H7 (cell line): Measurements from ENCODE around the gene BOC. TPM values are rescaled to one million over a fixed set of nuclear protein-coding genes. Genes with fewer than 3 reads are reported as not detected.
A peak's percentile ranks its signal among the peaks of the same experiment; 100 is the strongest.

Experiments used
- DNase-seq: peaks from one replicate; pipeline ENCODE4 v3.0.0; 2012
- H3K27me3 ChIP-seq: 2 replicates; pipeline ENCODE4 v1.6.0; 2011; ENCODE audit warnings: mild to moderate bottlenecking, low read length; ENCODE audit not compliant: control insufficient read depth, insufficient read depth
- H3K36me3 ChIP-seq: replicated peaks from 2 replicates; pipeline ENCODE4 v1.5.1; 2011; ENCODE audit warnings: low read length; ENCODE audit not compliant: control insufficient read depth, insufficient read depth
- H3K4me3 ChIP-seq: 2 replicates; pipeline ENCODE4 v1.5.1; 2011; ENCODE audit warnings: low read depth, mild to moderate bottlenecking, control low read depth, low read length, moderate library complexity; ENCODE audit not compliant: insufficient read depth
- total RNA-seq: library from RNA; depleted of rRNA; stranded (reverse); fragments of >200 nt; shearing (Covaris generic); gene quantifications from 2 replicates; pipeline ENCODE4 v1.2.3, GENCODE V29; 2014

BOC gene
- total RNA-seq, 1 experiment from 2014 or later: 3.0 TPM

- H3K36me3 ChIP-seq: no peaks in the 10 kb centered on the region
- H3K27me3 ChIP-seq: peaks cover 30% of the 10 kb centered on the region
- H3K4me3 ChIP-seq: peak overlapping the region; percentile 83
- DNase-seq: peak; percentile 64
These were observed 940 bp downstream of the BOC start for GRCh38 chr3:113212150-113212843.

GRCh38 chr3:113212844-113213375 lies 1.6 kb downstream of the BOC start:
- Histone ChIP-seq H3K4me3 (peak overlapping the region; percentile 83; the same call in 1 of the 2 replicates), H3K36me3 (no peaks in the 10 kb centered on the region), H3K27me3 (peaks cover 30% of the 10 kb centered on the region)
- no peak for DNase-seq

- no peak for DNase-seq
- Histone ChIP-seq H3K27me3 (peaks cover 30% of the 10 kb centered on the region), H3K4me3 (no peak overlapping the region), H3K36me3 (no peaks in the 10 kb centered on the region)
These were observed 2.7 kb downstream of the BOC start for GRCh38 chr3:113213896-113214587.

- peaks cover 30% of the 10 kb centered on the region for H3K27me3 ChIP-seq
- H3K36me3 ChIP-seq: no peaks in the 10 kb centered on the region
- no peak for DNase-seq
- no peak overlapping the region for H3K4me3 ChIP-seq
These were observed 3.7 kb downstream of the BOC start for GRCh38 chr3:113214917-113215595.

- Histone ChIP-seq H3K27me3 (peaks cover 27% of the 10 kb centered on the region), H3K36me3 (no peaks in the 10 kb centered on the region), H3K4me3 (no peak overlapping the region)
- no peak for DNase-seq
These were observed 5.0 kb downstream of the BOC start for GRCh38 chr3:113216393-113216792.

- DNase-seq: no peak
- Histone ChIP-seq H3K36me3 (no peaks in the 10 kb centered on the region), H3K27me3 (peaks cover 11% of the 10 kb centered on the region), H3K4me3 (no peak overlapping the region)
These were observed 6.8 kb downstream of the BOC start for GRCh38 chr3:113218011-113218680.

GRCh38 chr3:113218681-113219045 lies 7.3 kb downstream of the BOC start:
- no peak for DNase-seq
- no peaks in the 10 kb centered on the region for H3K36me3 ChIP-seq
- H3K4me3 ChIP-seq: no peak overlapping the region

GRCh38 chr3:113219605-113220300 lies 8.4 kb downstream of the BOC start:
- no peak overlapping the region for H3K4me3 ChIP-seq
- H3K27me3 ChIP-seq: no peaks in the 10 kb centered on the region; the same call in 1 of the 2 replicates
- DNase-seq: no peak
- H3K36me3 ChIP-seq: no peaks in the 10 kb centered on the region

More at GRCh38 chr3:113218681-113219045, 7.3 kb downstream of the BOC start:
- peaks cover 6% of the 10 kb centered on the region for H3K27me3 ChIP-seq

- no peaks in the 10 kb centered on the region; the same call in 1 of the 2 replicates for H3K27me3 ChIP-seq
- no peaks in the 10 kb centered on the region for H3K36me3 ChIP-seq
- no peak overlapping the region for H3K4me3 ChIP-seq
- DNase-seq: no peak
These were observed 9.4 kb downstream of the BOC start for GRCh38 chr3:113220721-113221120.

GRCh38 chr3:113221721-113222257 lies 10.4 kb downstream of the BOC start:
- H3K36me3 ChIP-seq: no peaks in the 10 kb centered on the region
- H3K27me3 ChIP-seq: no peaks in the 10 kb centered on the region; the same call in 1 of the 2 replicates

GRCh38 chr3:113222451-113223086 lies 11.2 kb downstream of the BOC start:
- Histone ChIP-seq H3K27me3 (no peaks in the 10 kb centered on the region; the same call in 1 of the 2 replicates), H3K36me3 (no peaks in the 10 kb centered on the region), H3K4me3 (no peak overlapping the region)
- DNase-seq: no peak

More at GRCh38 chr3:113221721-113222257, 10.4 kb downstream of the BOC start:
- no peak for DNase-seq
- no peak overlapping the region for H3K4me3 ChIP-seq

GRCh38 chr3:113223475-113224281 lies 12.3 kb downstream of the BOC start:
- H3K27me3 ChIP-seq: no peaks in the 10 kb centered on the region; the same call in 1 of the 2 replicates
- H3K4me3 ChIP-seq: no peak overlapping the region
- DNase-seq: no peak
- no peaks in the 10 kb centered on the region for H3K36me3 ChIP-seq
